Spleen (tissue), 11 donors: ENCODE results near the gene RABGGTA. TPM values are rescaled to one million over a fixed set of nuclear protein-coding genes. Genes with fewer than 3 reads are reported as not detected.
"Not testable (repeated sequence)": the region's sequence is repeated elsewhere in the genome, so short reads cannot be mapped to it uniquely, and the experiment has no call there.

ENCODE experiments used
- DNase-seq: peaks from one replicate; pipeline ENCODE4 v3.0.0-alpha.2; 2020
- H3K27ac ChIP-seq, 8 donors: fragments of 200-600 bp; sonication (generic) in 7 of 8; 1 replicate in 4 of 8; 2 replicates in 4 of 8; pipeline versions ENCODE4 v1.5.0 to v1.8.0; 2016 to 2021; ENCODE audit warnings: inconsistent platforms in 4 of 8, mild to moderate bottlenecking in 4 of 8, moderate library complexity in 1 of 8
- H3K27me3 ChIP-seq, 7 donors: fragments of 200-600 bp; sonication (generic) in 6 of 7; replicated peaks in 1 of 7; 1 replicate in 4 of 7; 2 replicates in 3 of 7; pipeline versions ENCODE4 v1.5.0 to v1.8.0; 2016 to 2021; ENCODE audit warnings: inconsistent platforms in 3 of 7, mild to moderate bottlenecking in 1 of 7
- H3K36me3 ChIP-seq, 6 donors: fragments of 200-600 bp; sonication (generic) in 5 of 6; 1 replicate in 4 of 6; 2 replicates in 2 of 6; pipeline versions ENCODE4 v1.5.0 to v1.8.0; 2016 to 2021; ENCODE audit warnings: inconsistent platforms in 2 of 6
- H3K4me1 ChIP-seq, 6 donors: fragments of 200-600 bp; sonication (generic) in 5 of 6; 1 replicate in 3 of 6; 2 replicates in 3 of 6; pipeline versions ENCODE4 v1.5.0 to v1.8.0; 2016 to 2021; ENCODE audit warnings: inconsistent platforms in 3 of 6
- H3K4me3 ChIP-seq, 8 donors: fragments of 200-600 bp; sonication (generic) in 7 of 8; 1 replicate in 4 of 8; 2 replicates in 4 of 8; pipeline versions ENCODE4 v1.5.0 to v1.8.0; 2016 to 2021; ENCODE audit warnings: inconsistent platforms in 4 of 8, mild to moderate bottlenecking in 4 of 8, moderate library complexity in 2 of 8
- H3K9me3 ChIP-seq, 8 donors: fragments of 200-600 bp; sonication (generic) in 7 of 8; 1 replicate in 4 of 8; 2 replicates in 4 of 8; pipeline versions ENCODE4 v1.5.0 to v1.8.0; 2016 to 2021; ENCODE audit warnings: inconsistent platforms in 4 of 8
- CTCF ChIP-seq, 11 experiments: fragments of 200-600 bp in 7 of 11; fragments of 450-650 bp in 4 of 11; sonication (generic) in 4 of 11; IDR thresholded peaks in 8 of 11; conservative IDR thresholded peaks in 3 of 11; 1 replicate in 7 of 11; 2 replicates in 4 of 11; pipeline versions ENCODE4 v1.4.0 to v1.8.0; 2016 to 2021; ENCODE audit warnings: antibody characterized with exemption in 11 of 11, inconsistent platforms in 4 of 11, mild to moderate bottlenecking in 1 of 11
- POLR2A ChIP-seq, 3 donors: fragments of 450-650 bp; IDR thresholded peaks; one replicate each; pipeline ENCODE4 v1.5.1; 2017; ENCODE audit warnings: antibody characterized with exemption in 3 of 3, mild to moderate bottlenecking in 1 of 3
- POLR2AphosphoS5 ChIP-seq, 3 donors: sonication (generic); formaldehyde crosslinking; IDR thresholded peaks; one replicate each; pipeline ENCODE4 v1.5.1; 2017; ENCODE audit warnings: antibody characterized with exemption in 3 of 3
- WGBS, 5 donors: extraction: QIAGEN DNeasy Blood & Tissue Kit in 3 of 5; methylation state at CpG; one replicate each; pipeline versions ENCODE4 v1.1.5 to v1.1.7; 2013 to 2018; 5-methylcytosine and 5-hydroxymethylcytosine counted together
- intact Hi-C: fragments of 100-400 bp; cut with DNase I; formaldehyde crosslinking; loops from one replicate; pipeline ENCODE4 v1.15.0; 2023; ENCODE audit warnings: low total_unique reads
- polyA plus RNA-seq, 3 donors: library from polyadenylated mRNA; stranded (reverse); fragments of 200-250 nt; gene quantifications; one replicate each; pipeline ENCODE4 v1.2.1, GENCODE V29; 2013
- total RNA-seq, 7 donors: library from RNA; depleted of rRNA in 3 of 7; stranded (reverse); fragments of >200 nt in 3 of 7; fragmentation: NEBNext Ultra II Directional in 4 of 7; extraction: Animal tissue kit (Norgen Biotek cat#: 25700) in 4 of 7; gene quantifications; one replicate each; pipeline versions ENCODE4 v1.1.0 to v1.2.1, GENCODE V29; 2016 to 2021
- donor health status: healthy with polysubstance abuse.
- donor health status: DM: no; HTN: no; CAD: no; lungs with moderate emphysema.
- donor health status: DM: no; HTN: no; CAD: no.
- donor health status: Bipolar disorder and iron deficiency.
- donor health status: healthy.
- donor health status: DM: no; HTN: no; CAD: no.
- donor health status: DM: yes; HTN: yes; CAD: no.

RABGGTA gene
- total and polyA plus RNA-seq, 10 donors: 22.5 to 63.0 (median 47.0) TPM

DNA sequence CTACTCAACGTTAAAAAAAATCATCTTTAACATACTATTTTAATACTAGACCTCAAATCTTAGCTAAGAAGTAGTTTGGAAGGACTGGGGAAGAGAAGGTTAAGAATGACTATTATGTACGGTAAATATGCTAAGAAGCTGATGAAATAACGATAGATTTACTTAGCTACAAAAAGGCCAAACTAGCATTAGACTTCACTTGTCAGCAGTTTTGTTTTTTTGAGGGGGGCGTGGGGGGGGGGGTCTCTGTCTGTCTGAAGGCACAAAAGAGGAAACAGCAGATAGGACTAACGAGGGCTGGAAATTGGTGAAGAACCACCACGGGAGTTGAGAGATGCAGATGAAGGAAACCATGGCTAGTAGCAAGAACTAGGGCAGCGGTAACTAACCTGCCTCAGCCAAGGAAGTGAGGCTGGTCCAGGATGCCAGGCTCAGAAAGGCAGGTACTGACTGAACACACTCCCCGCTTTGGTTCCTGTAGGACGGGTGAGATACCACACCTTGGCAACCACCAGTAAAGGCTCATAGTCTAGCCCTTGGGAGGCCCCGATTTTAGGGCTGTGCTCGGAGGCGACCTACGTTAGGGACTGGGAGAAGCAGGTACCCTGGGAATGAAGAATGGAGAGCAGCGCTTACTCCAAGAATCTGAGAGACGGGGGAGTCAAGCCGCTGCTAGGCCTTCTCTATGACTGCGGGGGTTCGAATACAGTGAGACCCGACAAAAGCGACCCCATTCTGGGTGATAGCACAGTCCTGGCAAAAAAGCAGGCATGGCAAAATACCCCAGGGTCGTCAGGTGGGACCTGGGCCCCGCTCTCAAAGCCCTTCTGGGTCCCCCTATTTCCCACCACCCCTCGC lies 39.9 kb downstream of the RABGGTA start:
- H3K4me3 ChIP-seq: peak overlapping the region; percentile 71 to 96 (median 89)
- TF ChIP-seq POLR2A (IDR thresholded peaks at IDR 0.05) (no peak), CTCF (IDR thresholded peaks at IDR 0.05 in 8 of 11, conservative IDR thresholded peaks at IDR 0.05 in 3 of 11) (no peak), POLR2AphosphoS5 (IDR thresholded peaks at IDR 0.05) (no peak)

DNA sequence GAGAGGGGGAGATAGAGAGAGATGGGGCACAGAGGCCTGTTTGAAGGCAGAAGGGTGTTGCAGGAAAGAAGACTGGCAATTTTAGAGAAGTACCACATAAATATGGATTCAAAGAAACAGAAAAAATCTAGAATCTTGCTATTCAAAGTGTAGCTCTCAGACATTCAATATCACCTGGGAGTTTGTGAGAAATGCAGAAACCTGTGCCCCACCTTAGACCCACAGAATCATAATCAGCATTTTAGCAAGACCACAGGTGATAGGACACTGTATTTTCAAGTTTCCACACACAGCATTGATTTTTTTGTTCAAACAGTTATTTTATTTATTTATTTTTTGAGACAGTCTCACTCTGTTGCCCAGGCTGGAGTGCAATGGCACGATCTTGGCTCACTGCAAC lies 42.5 kb downstream of the RABGGTA start:
- Histone ChIP-seq H3K4me3 (no peak overlapping the region), H3K27me3 (no peaks in the 10 kb centered on the region), H3K27ac (no peak overlapping the region), H3K9me3 (no peaks in the 10 kb centered on the region), H3K36me3 (peaks cover 0 to 35% (median 7%) of the 10 kb centered on the region in 6 donors), H3K4me1 (peaks cover 20 to 78% (median 35%) of the 10 kb centered on the region in 6 donors)
- DNase-seq: no peak
- intact Hi-C loops: no loop called here
- TF ChIP-seq CTCF (IDR thresholded peaks at IDR 0.05 in 8 of 11, conservative IDR thresholded peaks at IDR 0.05 in 3 of 11): no peak
- no peak for TF ChIP-seq POLR2A (IDR thresholded peaks at IDR 0.05)
- no peak for TF ChIP-seq POLR2AphosphoS5 (IDR thresholded peaks at IDR 0.05)
- WGBS, 5 donors: 0 to 91% (median 0%) methylated on average over 1 of the region's 1 CpG

More for the DNA sequence above, 39.9 kb downstream of the RABGGTA start:
- Histone ChIP-seq H3K4me1 (peaks cover 25 to 90% (median 49%) of the 10 kb centered on the region in 6 donors), H3K27me3 (no peaks in the 10 kb centered on the region), H3K9me3 (no peaks in the 10 kb centered on the region), H3K36me3 (peaks cover 0 to 42% (median 22%) of the 10 kb centered on the region in 6 donors), H3K27ac (peak overlapping the region; percentile 89 to 99 (median 94))
- intact Hi-C loops: no loop called here
- WGBS, 5 donors: 11 to 15% (median 12%) methylated on average over 19 to 23 of the region's 23 CpGs
- no peak for DNase-seq

DNA sequence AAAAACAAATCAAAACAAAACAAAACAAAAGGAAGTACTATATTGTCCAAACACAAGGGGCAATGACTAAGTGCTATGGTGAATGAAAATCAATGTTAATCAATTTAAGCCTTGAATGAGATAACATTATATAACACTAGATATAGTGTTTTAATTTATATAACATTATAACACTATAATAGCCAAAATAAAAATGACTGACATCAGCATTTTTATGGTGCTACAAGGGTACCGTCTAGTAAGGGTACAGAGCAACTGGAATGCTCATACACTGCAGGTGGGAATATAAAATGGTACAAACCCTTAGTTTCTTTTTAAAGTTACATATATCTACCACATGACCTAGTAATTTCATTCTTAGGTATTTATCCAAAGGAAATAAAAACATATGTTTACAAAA lies 44.9 kb downstream of the RABGGTA start:
- no peak for DNase-seq
- intact Hi-C loops: no loop called here
- Histone ChIP-seq H3K9me3 (no peaks in the 10 kb centered on the region), H3K27me3 (no peaks in the 10 kb centered on the region), H3K27ac (no peak overlapping the region), H3K36me3 (peaks cover 0 to 34% (median 7%) of the 10 kb centered on the region in 6 donors), H3K4me1 (peaks cover 9 to 60% (median 21%) of the 10 kb centered on the region in 6 donors), H3K4me3 (no peak overlapping the region)
- no peak for TF ChIP-seq CTCF (IDR thresholded peaks at IDR 0.05 in 8 of 11, conservative IDR thresholded peaks at IDR 0.05 in 3 of 11)
- no peak for TF ChIP-seq POLR2AphosphoS5 (IDR thresholded peaks at IDR 0.05)
- TF ChIP-seq POLR2A (IDR thresholded peaks at IDR 0.05): no peak
- WGBS, 5 donors: 83 to 92% (median 86%) methylated on average over 1 of the region's 1 CpG

DNA sequence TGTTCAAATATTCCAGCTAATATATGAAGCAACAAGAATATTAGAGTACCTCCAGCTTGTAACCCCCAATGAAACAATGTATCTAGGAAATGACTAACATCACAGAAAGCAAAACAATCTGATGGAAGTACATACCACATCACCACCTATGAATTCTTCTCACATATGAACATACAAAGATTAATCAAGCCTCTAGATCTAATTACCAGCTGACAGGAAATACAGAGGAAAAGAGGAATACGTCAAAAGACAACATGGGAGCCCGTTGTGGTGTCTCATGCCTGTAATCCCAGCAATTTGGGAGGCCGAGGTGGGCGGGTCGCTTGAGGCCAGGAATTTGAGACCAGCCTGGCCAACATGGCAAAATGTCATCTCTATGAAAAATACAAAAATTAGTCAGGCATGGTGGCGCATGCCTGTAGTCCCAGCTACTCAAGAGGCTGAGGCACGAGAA lies 46.8 kb downstream of the RABGGTA start:
- Histone ChIP-seq H3K9me3 (no peaks in the 10 kb centered on the region), H3K27me3 (no peaks in the 10 kb centered on the region), H3K36me3 (peaks cover 0 to 34% (median 7%) of the 10 kb centered on the region in 6 donors), H3K4me1 (peaks cover 0 to 43% (median 8%) of the 10 kb centered on the region in 6 donors), H3K27ac (no peak overlapping the region), H3K4me3 (no peak overlapping the region)
- intact Hi-C loops: no loop called here
- TF ChIP-seq POLR2AphosphoS5 (IDR thresholded peaks at IDR 0.05): no peak
- TF ChIP-seq CTCF (IDR thresholded peaks at IDR 0.05 in 8 of 11, conservative IDR thresholded peaks at IDR 0.05 in 3 of 11): no peak
- no peak for TF ChIP-seq POLR2A (IDR thresholded peaks at IDR 0.05)
- WGBS, 5 donors: 82 to 88% (median 87%) methylated on average over 7 of the region's 7 CpGs
- no peak for DNase-seq

GRCh38 chr14:24222987-24223386 lies 48.4 kb downstream of the RABGGTA start:
- peaks cover 0 to 28% (median 3%) of the 10 kb centered on the region in 6 donors for H3K4me1 ChIP-seq
- H3K27ac ChIP-seq, H3K9me3 ChIP-seq, DNase-seq, intact Hi-C loops, H3K27me3 ChIP-seq, H3K4me3 ChIP-seq: not testable (repeated sequence)
- WGBS, 5 donors: 92 to 98% (median 97%) methylated on average over 4 of the region's 4 CpGs
- peaks cover 0 to 33% (median 5%) of the 10 kb centered on the region in 6 donors for H3K36me3 ChIP-seq
